HG02973 (cell line): ENCODE results near the gene BMP8A.

ENCODE experiments used
- ATAC-seq: cut with Tn5 transposase; IDR thresholded peaks from one replicate; pipeline ENCODE4 v1.9.1; 2021; ENCODE audit warnings: moderate library complexity; ENCODE audit not compliant: unreplicated experiment

The BMP8A gene

DNA sequence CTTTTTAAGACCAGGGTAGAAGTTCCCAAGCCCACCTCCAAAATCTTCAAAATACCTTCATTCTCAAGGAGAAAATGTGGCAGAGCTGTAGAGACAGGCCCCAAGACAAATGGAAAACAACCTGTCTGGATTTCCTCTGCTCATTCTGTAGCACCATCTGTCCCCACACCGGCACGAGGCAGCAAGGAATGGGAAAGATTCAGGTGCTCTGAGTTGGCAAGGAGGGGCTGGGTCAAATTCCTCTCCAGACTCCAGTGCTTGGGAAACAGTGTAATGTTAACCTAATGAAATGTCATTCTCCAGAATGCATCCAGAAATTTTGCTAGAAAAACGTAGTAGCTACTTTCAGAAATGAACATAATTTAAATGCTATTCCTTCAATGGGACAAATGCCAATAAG, 75.9 kb downstream of the BMP8A start:
- no peak for ATAC-seq

DNA sequence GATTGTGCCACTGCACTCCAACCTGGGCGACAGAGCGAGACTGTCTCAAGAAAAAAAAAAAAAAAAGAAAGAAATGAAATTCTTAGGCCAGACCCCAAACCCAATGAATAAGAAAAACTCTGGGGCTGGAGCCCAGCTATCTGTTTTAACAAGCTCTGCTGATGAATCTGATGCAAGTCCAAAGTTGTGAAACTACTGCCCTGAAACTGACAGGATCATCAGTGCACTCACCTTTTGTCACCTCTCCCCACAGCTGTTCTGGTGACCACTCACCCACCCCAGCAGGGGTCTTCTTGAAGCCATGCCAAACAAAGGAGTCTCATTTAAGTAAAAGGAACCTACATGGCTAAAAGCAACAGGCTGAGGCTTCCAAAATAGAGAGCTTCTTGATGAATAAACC, 76.8 kb downstream of the BMP8A start:
- ATAC-seq = no peak

DNA sequence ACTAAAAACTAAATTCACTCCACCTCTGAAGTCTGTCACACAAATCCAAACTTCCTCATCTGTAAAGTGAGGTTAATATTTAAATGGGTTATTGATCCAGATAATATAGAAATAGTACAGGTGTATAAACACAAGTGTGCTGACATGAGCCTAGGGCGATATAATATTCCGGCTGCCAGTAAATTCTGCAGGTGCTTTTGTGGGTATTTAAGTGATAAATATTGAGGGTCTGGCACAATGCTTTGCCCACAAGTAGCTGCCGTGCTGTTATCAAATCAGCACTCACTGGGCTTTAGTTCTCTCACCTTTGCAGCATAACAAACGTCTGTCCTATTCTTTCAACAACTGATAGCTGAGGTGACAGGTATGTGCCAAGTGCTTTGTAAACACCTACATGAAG, 77.6 kb downstream of the BMP8A start:
- no peak for ATAC-seq

DNA sequence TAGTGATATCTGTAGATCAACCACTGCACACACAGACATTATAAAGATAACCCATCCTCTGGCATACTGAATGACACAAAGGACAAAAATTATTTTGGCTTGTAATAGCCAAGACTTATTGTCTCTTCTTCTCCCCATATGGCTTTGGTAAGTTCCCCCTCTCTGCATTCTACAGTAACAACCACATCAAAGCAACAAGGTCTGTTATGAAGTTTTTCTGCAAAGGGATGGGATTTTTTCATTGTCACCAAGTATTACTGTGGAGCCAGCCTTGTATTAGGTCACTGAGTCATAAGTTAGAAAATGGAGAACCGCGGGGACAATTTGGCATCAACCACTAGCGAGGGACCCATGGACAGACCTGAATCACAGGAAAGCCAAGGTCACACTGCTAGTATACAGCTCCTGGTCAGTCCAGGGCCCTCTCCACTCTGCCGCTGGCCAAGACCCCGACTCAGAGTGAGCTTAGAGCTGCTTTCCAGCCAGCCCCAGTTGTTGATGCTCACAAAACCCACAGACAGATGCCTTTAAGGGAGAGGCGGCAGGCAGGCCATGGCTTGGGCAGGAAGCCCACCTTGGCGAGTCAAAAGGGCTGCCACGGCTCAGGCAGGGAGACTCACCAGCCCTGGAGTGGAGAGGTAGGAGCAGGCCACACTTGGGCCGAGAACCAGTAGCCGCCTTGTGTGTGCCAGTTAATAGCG, 79.2 kb downstream of the BMP8A start:
- no peak for ATAC-seq

DNA sequence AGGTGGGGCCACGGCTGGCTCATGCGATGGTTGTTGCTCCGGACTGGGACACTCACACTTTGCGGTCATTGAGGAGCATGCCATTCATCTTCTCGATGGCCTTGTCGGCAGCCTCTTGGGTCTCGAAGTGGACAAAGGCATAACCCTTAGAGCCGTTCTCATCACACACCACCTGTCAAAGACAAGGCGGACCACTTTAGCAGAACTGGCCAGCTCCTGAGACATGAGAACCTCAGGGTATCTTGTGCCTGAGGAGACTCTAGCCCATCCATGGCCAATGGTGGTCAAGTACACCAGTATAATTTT, 79.7 kb downstream of the BMP8A start:
- ATAC-seq = no peak

DNA sequence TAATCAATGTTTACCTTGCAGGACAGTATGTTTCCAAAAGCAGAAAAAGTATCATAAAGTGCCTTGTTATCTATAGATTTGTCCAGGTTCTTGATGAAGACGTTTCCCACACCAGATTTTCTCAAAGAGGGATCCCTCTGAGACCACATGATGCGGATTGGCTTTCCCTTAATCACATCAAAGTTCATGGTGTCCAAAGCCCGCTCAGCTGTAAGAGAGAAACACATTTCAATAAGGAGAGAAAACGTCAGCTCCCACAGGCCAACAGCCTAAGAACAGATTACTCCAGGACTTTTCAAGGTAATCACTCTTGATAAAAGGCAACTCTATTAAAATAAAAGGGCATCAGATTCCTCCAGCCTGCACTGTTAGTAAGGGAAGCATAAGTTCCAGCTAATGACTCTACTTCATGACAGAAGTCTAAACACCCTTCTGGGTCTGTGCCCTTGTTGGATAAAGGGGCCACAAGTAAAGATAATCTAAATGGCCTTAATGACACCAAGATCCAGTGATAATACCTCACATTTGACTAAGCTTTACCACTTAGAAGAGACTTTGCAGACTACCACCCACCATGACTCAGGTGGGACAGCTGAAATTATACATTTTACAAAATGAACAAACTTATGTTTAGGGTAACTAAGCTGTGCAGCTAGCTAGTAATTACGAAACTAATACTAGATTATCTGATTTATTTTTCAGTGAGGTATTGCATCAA, 81.1 kb downstream of the BMP8A start:
- no peak for ATAC-seq

DNA sequence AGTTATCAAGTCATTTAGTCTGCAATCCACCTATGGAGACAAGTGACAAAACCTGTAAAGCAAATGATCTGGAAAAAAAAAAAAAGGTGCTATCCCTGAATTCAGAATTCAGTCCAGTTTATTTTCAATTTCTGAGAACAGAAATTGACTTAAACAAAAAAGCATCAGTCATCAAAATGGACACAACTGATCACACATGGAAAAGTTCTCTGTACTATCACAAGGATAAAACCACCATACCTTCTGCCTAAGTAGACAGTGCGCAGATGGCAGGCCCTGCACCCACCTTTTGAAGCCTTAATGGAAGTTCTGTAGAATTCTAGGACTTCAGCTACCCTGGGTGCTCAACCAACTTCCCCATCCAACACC, 81.6 kb downstream of the BMP8A start:
- no peak for ATAC-seq

DNA sequence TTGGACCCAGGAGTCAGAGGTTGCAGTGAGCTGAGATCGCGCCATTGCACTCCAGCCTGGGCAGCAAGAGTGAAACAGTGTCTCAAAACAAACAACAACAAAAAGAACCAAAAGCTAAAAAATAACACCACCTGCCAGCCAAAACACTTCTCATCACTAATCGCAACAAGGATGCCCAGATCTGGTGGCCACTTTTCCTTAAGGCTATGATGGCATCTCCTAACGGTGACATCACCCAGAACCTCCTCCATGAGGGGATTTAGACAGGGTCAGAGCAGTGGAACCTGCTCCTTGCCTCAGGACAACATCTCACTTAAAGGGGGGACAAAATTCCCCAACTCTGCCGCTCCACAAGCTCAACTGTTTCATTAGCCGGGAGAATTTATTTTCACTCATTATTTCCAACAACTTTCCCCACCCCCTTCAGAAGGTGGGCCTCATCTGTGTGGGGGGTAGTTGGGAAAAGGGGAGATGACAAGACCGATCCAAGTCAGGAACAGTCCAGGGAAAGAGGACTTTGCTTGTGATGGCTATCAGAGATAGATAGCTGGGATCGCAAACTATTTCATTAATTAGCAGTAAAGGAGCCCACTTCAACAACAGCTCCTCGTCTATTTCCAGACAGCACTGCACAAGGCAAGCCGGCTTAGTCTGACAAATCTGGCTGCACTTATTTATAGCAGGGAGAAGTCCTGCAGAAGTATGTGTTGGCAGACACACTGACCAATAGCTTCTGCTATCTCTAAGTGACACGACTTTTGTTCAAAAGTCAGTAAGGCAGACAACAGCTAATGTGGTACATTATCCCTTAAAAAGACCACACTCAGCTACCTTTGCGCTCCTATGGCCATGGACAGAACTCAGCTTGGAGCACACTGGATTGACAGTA, 82.5 kb downstream of the BMP8A start:
- no peak for ATAC-seq

DNA sequence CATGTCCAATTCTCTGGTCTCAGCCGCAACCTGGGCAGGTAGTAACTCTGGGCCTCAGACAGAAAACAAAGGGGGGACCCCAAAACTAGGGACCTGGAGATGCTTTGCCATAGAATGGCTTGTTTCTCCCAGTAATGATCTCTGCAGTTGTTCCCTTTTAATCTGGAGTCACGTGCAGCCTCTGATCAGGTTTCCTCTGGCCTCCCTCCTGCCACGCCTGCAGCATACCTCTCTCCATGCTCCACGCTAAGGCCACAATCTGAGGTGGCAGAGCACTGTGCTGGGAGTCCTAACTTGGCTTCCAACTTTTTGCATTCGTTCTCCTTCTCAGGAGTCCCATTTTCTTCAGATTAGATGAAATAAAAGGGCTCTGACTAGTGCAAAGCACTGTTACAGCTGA, 83.2 kb downstream of the BMP8A start:
- no peak for ATAC-seq
